HG02981 (cell line): ENCODE results near the gene KDM5D.

ENCODE experiments used
- ATAC-seq: cut with Tn5 transposase; IDR thresholded peaks from one replicate; pipeline ENCODE4 v1.9.1; 2021; ENCODE audit warnings: mild to moderate bottlenecking, moderate library complexity; ENCODE audit not compliant: unreplicated experiment

The KDM5D gene

DNA sequence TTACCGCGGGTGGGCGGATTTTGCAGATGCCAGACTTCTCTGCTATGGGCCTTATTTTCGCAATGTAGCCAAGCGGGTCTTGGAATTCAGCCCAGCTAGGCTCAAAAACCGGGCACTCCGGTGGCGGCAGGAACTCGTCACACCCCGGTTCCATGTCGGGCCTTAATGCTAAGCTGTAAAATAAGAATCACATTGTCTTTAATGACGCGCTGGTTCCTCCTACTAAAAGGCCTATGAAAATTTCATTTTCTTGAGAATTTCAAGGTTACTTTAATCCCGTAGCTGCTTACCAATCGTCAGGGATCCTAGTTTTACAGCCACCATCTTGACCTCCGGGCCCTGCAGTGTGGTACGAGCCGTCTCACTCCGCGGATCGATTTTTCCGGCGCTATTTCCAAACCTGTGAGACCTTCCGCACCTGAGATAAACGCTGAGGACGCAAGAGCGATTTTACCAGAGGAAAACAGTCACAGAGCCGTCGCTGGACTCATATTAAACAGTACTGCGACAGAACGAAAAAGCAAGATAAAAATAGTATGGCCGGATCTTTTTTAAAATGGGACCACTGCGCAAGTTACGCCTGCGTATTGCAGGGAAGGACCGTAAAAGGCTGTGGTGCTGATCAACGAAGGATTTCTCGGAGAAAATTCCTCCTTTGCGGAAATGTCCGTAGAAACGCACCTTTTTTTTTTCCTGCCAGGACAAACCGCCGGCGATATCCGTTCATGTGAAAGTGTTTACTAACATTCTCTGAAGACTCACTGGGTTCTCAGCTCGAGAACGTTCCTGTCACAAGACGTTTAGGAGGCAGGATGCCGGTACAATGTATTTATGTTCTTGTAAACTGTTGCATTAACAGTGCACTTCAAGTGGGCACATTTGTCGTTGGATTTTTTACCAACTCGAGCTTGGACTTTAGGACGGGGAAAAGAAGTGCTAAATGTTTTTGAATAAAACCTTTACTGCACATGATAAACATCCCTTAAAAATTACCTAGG is at the start of gene KDM5D:
Gene KDM5D, minus strand, starts transcription at position 346 of the 998 bp plus-strand sequence. Its CDS starts 192 bp downstream, at position 154.
- peak; percentile 67 for ATAC-seq

DNA sequence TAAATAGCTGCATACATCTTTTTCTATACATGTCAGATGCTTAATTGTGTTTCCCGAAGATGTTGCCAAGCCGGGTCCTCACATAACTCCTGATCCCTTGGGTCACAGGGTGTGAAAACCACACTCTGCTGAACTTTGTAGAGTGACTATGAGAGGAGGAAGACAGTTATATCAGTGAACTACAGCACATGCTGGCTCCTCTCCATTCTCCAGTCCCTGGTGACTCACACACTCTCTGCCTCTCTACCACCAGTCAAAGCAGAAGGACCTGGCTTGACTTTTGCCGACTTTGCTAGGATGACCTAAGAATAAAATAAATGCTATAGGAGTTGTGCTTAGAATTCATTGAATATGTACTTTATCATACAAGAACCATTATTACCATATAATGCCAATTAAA is 23.8 kb upstream of the KDM5D start:
- no peak for ATAC-seq

GRCh38 chrY:19743331-19743730 is 1.2 kb downstream of the KDM5D start:
- ATAC-seq: no peak

DNA sequence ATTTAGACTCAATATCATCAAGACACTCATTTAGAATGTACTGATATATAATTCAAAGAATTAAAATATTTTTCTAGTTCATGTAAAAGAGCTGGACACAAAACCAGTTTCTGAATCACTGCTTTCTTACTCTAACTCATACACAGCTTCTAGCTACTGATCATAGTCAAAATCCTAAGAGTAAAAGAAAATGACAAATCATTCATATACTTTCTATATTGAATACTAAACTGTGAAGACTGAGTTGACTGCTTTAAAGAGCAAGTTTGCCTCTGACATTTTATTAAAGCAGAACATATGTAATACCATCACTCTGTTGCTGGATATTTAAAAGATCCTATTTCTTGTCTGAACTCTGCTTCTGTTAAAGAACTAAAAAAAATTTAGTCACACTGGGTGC is 2.4 kb downstream of the KDM5D start:
- ATAC-seq: no peak

DNA sequence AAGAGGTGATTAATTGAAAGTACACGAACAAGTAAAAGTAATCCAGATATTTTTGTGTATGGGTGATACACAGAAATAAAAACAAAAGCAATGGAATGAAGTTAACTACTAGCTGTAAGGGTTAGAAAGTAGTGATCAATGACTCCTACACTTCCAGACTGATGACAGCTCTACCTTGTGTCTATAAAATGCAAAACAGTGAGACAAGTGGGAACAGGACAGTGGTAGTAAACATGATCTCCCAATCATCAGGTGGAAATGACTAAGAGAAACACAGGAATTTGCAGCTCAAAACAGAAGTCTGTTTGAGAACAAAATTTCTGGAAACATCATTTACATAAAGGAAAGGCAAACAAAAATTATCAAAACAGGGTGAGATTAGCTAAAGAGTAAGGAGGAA is 10.1 kb downstream of the KDM5D start:
- no peak for ATAC-seq

GRCh38 chrY:19717950-19718349 is 26.6 kb downstream of the KDM5D start:
- peak; percentile 95 for ATAC-seq

DNA sequence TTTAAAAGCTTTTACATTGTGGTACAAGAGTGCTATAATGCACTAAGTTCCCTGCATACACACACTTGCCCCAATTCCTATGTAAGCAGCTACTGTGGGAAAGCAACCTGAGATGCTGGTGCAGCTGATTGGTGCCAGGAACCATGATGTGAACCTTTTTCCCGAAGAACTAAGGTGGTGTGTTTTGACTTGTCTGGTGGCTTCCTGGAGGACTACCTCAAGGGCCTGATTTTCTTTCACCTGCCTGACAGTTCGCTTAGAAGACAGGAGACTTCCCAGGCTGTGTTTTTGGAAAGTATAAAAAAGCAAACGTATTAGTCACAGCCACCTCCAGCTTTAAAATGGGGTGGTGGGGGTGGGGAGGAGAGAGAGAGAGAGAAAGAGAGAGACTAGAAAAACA is 27.4 kb downstream of the KDM5D start:
- ATAC-seq: no peak

DNA sequence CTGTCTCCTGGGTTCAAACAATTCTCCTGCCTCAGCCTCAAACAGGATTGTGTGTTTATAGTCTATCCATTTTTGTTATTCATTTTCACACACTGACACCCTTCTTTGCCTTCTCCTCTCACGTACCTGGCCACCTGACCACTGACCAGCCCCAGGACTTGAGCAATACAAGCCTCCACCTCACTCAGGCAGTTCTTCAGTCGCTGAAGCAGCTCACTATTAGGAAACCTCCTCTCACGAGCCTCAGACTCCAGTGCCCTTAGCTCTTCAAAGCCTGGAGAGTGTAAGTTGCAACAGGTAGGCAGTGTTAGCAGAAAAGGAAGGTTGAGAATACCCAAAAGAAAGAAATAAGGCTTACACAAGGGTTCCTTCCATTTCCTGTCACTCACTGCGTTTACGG is 29.3 kb downstream of the KDM5D start:
- ATAC-seq: no peak

DNA sequence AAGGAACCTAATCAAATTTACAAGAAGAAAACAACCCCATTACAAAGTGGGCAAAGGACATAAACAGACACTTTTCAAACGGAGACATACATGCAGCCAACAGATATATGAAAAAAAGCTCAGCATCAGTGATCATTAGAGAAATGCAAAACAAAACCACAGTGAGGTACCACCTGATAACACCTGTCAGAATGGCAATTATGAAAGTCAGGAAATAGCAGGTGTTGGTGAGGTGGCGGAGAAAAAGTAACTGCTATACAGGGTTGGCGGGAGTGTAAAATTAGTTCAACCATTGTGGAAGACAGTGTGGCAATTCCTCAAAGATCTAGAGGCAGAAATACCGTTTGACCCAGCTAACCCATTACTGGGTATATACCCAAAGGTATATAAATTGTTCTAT is 31.1 kb downstream of the KDM5D start:
- no peak for ATAC-seq

- ATAC-seq: no peak
Measured at GRCh38 chrY:19706273-19706672, 38.3 kb downstream of the KDM5D start.

DNA sequence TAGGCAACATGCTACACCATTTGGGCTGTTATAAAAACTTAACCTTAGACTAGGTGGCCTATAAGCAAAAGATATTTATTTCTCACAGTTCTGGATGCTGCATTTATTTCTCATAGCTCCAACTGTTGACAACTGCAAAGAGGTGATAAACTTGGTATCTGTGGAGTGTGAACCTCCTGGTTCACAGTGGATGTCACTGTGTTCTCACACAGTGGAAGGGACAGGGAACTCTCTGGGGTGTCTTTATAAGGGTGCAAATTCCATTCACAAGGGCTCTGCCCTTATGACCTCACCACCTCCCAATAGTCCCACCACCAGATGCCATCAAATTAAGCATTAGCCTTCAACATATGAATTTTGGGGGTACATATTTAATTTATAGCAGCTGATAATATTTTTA is 46.0 kb downstream of the KDM5D start:
- ATAC-seq: no peak

DNA sequence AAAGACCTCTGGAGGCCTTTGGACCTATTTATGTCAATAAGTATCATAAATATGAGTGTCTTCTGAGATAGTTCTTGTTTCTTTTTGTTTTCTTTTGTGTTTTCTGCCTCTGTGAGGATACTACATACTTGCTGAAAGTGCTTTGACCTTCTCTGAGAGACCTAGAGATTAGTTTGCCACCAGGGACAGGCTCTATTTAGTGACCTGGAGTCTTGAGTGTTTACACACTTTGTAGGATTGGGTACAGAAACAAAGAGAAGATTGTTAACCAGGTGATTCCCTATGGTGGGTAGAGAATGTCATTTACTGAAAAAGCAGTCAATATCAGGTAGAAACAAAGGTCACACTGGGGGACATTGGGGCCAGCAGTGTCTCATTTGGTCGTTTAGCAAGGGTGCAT is 63.7 kb downstream of the KDM5D start:
- no peak for ATAC-seq
